Keratinocyte (primary cell): Measurements from ENCODE around the gene TIPIN. TPM values are rescaled to one million over a fixed set of nuclear protein-coding genes. Genes with fewer than 3 reads are reported as not detected.

Experiments
- DNase-seq: peaks from one replicate; pipeline ENCODE4 v3.0.0-alpha.2; 2011; ENCODE audit warnings: low read depth, missing footprints, low spot score
- FAIRE-seq: peaks from 2 replicates; lab custom pipeline; 2011; peaks lifted over from hg19 to GRCh38; lab: Jason Lieb, UNC
- H2AFZ ChIP-seq: 2 replicates; pipeline ENCODE4 v1.6.0; 2012; ENCODE audit warnings: low read length, control low read depth, inconsistent platforms; ENCODE audit not compliant: control insufficient read depth
- H3K27ac ChIP-seq: 2 replicates; pipeline ENCODE4 v1.5.1; 2011; ENCODE audit warnings: low read length; ENCODE audit not compliant: control insufficient read depth, insufficient read depth
- H3K27me3 ChIP-seq: 3 replicates; pipeline ENCODE4 v1.6.0; 2011; ENCODE audit warnings: low read length; ENCODE audit not compliant: control insufficient read depth, insufficient read depth; ENCODE audit errors: extremely low read depth
- H3K36me3 ChIP-seq, 2 experiments: 2 replicates in 1 of 2; 3 replicates in 1 of 2; pipeline ENCODE4 v1.5.1; 2011; ENCODE audit warnings: low read length in 2 of 2, mild to moderate bottlenecking in 1 of 2; ENCODE audit not compliant: control insufficient read depth in 2 of 2, insufficient read depth in 2 of 2; ENCODE audit errors: extremely low read depth in 1 of 2
- H3K4me1 ChIP-seq: 3 replicates; pipeline ENCODE4 v1.5.1; 2011; ENCODE audit warnings: low read length; ENCODE audit not compliant: control insufficient read depth, insufficient read depth; ENCODE audit errors: extremely low read depth
- H3K4me2 ChIP-seq: 3 replicates; pipeline ENCODE4 v1.6.0; 2011; ENCODE audit warnings: low read depth, low read length; ENCODE audit not compliant: control insufficient read depth, insufficient read depth; ENCODE audit errors: extremely low read depth
- H3K4me3 ChIP-seq, 3 experiments: fragments of 200-600 bp in 1 of 3; sonication (generic) in 1 of 3; 2 replicates in 2 of 3; 3 replicates in 1 of 3; pipeline ENCODE4 v1.5.1; 2011 to 2016; ENCODE audit warnings: low read length in 3 of 3, mild to moderate bottlenecking in 3 of 3, control low read depth in 2 of 3, inconsistent platforms in 1 of 3, low read depth in 1 of 3, mixed read lengths in 1 of 3, mixed run types in 1 of 3, moderate library complexity in 1 of 3; ENCODE audit not compliant: control insufficient read depth in 2 of 3, insufficient read depth in 2 of 3; ENCODE audit errors: extremely low read depth in 1 of 3
- H3K79me2 ChIP-seq: 2 replicates; pipeline ENCODE4 v1.6.0; 2012; ENCODE audit warnings: low read length; ENCODE audit not compliant: control insufficient read depth, insufficient read depth
- H3K9ac ChIP-seq: 3 replicates; pipeline ENCODE4 v1.6.0; 2011; ENCODE audit warnings: low read length; ENCODE audit not compliant: control insufficient read depth, insufficient read depth; ENCODE audit errors: extremely low read depth
- H3K9me1 ChIP-seq: 3 replicates; pipeline ENCODE4 v1.6.0; 2011; ENCODE audit warnings: low read length; ENCODE audit not compliant: control insufficient read depth, insufficient read depth; ENCODE audit errors: extremely low read depth
- H3K9me3 ChIP-seq: 2 replicates; pipeline ENCODE4 v1.5.1; 2012; ENCODE audit warnings: low read depth, low read length; ENCODE audit not compliant: control insufficient read depth
- H4K20me1 ChIP-seq: 3 replicates; pipeline ENCODE4 v1.6.0; 2011; ENCODE audit warnings: low read length; ENCODE audit not compliant: control insufficient read depth, insufficient read depth; ENCODE audit errors: extremely low read depth
- EZH2 ChIP-seq: IDR thresholded peaks from one replicate; pipeline ENCODE4 v1.6.1; 2012; ENCODE audit warnings: inconsistent platforms, mild to moderate bottlenecking, low read length, moderate library complexity
- dilution Hi-C: fragments of 300-500 bp; cut with MboI; formaldehyde crosslinking; loops from one replicate; pipeline ENCODE4 v1.7.0; 2020; ENCODE audit warnings: low sequenced_read_pairs; ENCODE audit not compliant: extremely low pct_ligation_motif_present
- polyA plus RNA-seq, 5 experiments: library from polyadenylated mRNA; depleted of rRNA in 3 of 5; stranded (reverse) in 3 of 5; stranded (forward) in 1 of 5; unstranded in 1 of 5; fragments of >200 nt; gene quantifications; 1 replicate in 1 of 5; 2 replicates in 3 of 5; 3 replicates in 1 of 5; pipeline versions ENCODE4 v1.2.1 to v1.2.3, GENCODE V29; 2011 to 2012; ENCODE audit warnings: missing spikeins in 2 of 5, low read depth in 1 of 5, low replicate concordance in 1 of 5
- TF ChIP-seq, protein P1 (sequence below), 3 experiments: IDR thresholded peaks in 1 of 3; conservative IDR thresholded peaks in 1 of 3; optimal IDR thresholded peaks in 1 of 3; 2 replicates in 2 of 3; 3 replicates in 1 of 3; pipeline versions ENCODE3 to v1.5.1; 2011; ENCODE audit warnings: low read length in 3 of 3, mild to moderate bottlenecking in 3 of 3, moderate library complexity in 2 of 3, control low read depth in 1 of 3, inconsistent platforms in 1 of 3; ENCODE audit not compliant: insufficient read depth in 2 of 3; ENCODE audit errors: extremely low read depth in 1 of 3

Gene TIPIN
- polyA plus RNA-seq, 1 donor (not counting 4 experiments of a cell fraction or from before 2014, with no cell fraction given), result 11.9 TPM

DNA sequence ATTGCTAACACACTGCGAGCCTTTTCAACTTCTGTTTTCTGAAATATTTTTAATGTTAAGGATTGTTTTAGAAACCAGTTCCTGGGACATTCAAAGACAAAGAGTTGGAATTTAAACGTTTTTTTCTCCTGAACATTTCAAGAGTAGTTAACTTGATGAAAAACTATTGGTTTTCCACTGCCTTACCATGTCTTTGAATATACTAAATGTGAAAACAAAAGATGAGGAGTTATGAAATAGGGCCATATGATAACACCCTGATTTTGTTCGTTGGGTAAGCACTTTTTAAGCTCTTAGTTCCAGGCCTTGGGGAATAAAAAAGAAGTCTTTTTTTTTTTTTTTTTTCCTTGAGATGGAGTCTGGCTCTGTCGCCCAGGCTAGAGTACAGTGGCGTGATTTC lies 60.3 kb downstream of the TIPIN start:
- peaks cover 38% of the 10 kb centered on the region for H3K4me1 ChIP-seq
- no peak overlapping the region for H3K4me3 ChIP-seq
- no peak overlapping the region for H2AFZ ChIP-seq
- H4K20me1 ChIP-seq, result no peaks in the 10 kb centered on the region
- no peaks in the 10 kb centered on the region for H3K36me3 ChIP-seq
- TF ChIP-seq, protein P1, sequence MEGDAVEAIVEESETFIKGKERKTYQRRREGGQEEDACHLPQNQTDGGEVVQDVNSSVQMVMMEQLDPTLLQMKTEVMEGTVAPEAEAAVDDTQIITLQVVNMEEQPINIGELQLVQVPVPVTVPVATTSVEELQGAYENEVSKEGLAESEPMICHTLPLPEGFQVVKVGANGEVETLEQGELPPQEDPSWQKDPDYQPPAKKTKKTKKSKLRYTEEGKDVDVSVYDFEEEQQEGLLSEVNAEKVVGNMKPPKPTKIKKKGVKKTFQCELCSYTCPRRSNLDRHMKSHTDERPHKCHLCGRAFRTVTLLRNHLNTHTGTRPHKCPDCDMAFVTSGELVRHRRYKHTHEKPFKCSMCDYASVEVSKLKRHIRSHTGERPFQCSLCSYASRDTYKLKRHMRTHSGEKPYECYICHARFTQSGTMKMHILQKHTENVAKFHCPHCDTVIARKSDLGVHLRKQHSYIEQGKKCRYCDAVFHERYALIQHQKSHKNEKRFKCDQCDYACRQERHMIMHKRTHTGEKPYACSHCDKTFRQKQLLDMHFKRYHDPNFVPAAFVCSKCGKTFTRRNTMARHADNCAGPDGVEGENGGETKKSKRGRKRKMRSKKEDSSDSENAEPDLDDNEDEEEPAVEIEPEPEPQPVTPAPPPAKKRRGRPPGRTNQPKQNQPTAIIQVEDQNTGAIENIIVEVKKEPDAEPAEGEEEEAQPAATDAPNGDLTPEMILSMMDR (optimal IDR thresholded peaks at IDR 0.05 in 1 of 3, IDR thresholded peaks at IDR 0.05 in 1 of 3, conservative IDR thresholded peaks at IDR 0.05 in 1 of 3; ENCODE audit: extremely low read depth in 1 of 3, insufficient read depth in 2 of 3, low read length in 3 of 3), result no peak
- TF ChIP-seq EZH2, result no peak
- no peak overlapping the region for H3K27ac ChIP-seq
- no peaks in the 10 kb centered on the region for H3K27me3 ChIP-seq
- H3K9me1 ChIP-seq, result no peaks in the 10 kb centered on the region
- no peak overlapping the region for H3K9ac ChIP-seq
- H3K79me2 ChIP-seq, result no peaks in the 10 kb centered on the region
- FAIRE-seq, result no peak
- dilution Hi-C loops, result no loop called here
- H3K4me2 ChIP-seq, result no peak overlapping the region
- DNase-seq, result no peak
- no peaks in the 10 kb centered on the region for H3K9me3 ChIP-seq

DNA sequence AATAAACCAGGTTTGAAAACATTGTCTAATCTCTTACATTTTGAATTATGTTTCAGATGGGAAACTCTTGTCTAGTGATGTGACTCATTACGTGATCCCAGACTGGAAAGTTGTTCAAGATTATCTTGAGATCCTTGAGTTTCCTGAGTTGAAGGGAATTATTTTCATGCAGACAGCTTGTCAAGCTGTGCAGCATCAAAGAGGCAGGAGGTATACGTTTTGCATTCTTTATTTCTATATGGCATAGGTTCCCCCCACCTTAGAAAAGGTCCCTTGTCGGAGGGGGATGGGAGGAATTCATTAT lies 61.6 kb downstream of the TIPIN start:
- H3K4me3 ChIP-seq, result peak overlapping the region in 2 of 3 experiments; percentile 10 to 73
- H3K27me3 ChIP-seq, result no peaks in the 10 kb centered on the region
- TF ChIP-seq EZH2, result no peak
- TF ChIP-seq, protein P1 (optimal IDR thresholded peaks at IDR 0.05 in 1 of 3, IDR thresholded peaks at IDR 0.05 in 1 of 3, conservative IDR thresholded peaks at IDR 0.05 in 1 of 3; ENCODE audit: extremely low read depth in 1 of 3, insufficient read depth in 2 of 3, low read length in 3 of 3), result no peak
- no peaks in the 10 kb centered on the region for H3K9me1 ChIP-seq
- H3K4me2 ChIP-seq, result peak overlapping the region; percentile 95
- peak overlapping the region; percentile 73 for H3K27ac ChIP-seq
- no peaks in the 10 kb centered on the region for H3K9me3 ChIP-seq
- no peak for FAIRE-seq
- H3K9ac ChIP-seq, result peak overlapping the region; percentile 80
- H4K20me1 ChIP-seq, result no peaks in the 10 kb centered on the region
- no peak for DNase-seq
- dilution Hi-C loops, result no loop called here
- no peaks in the 10 kb centered on the region for H3K36me3 ChIP-seq
- H2AFZ ChIP-seq, result no peak overlapping the region
- no peaks in the 10 kb centered on the region for H3K79me2 ChIP-seq
- peaks cover 41% of the 10 kb centered on the region for H3K4me1 ChIP-seq
